CD4-positive, CD25-positive, alpha-beta regulatory T cell (primary cell): ENCODE data around the gene COL4A1. TPM values are rescaled to one million over a fixed set of nuclear protein-coding genes. Genes with fewer than 3 reads are reported as not detected.

Source experiments
- ATAC-seq, 2 donors: fragments of 150-1000 bp; cut with Tn5 transposase; one replicate each; pipeline ENCODE4 v1.10.0; 2021; ENCODE audit warnings: low read depth in 2 of 2, moderate number of reproducible peaks in 2 of 2, moderate library complexity in 1 of 2
- DNase-seq, 3 donors: peaks; one replicate each; pipeline versions ENCODE4 v3.0.0 to v3.0.0-alpha.2; 2012 to 2022; ENCODE audit warnings: mixed read lengths in 1 of 3
- H3K27ac ChIP-seq: one replicate; pipeline ENCODE4 v1.7.0; 2013; ENCODE audit warnings: mild to moderate bottlenecking, low read length; ENCODE audit not compliant: insufficient read depth, poor library complexity, severe bottlenecking
- H3K27me3 ChIP-seq: one replicate; pipeline ENCODE4 v1.7.0; 2013; ENCODE audit warnings: low read length; ENCODE audit not compliant: control insufficient read depth, insufficient read depth
- H3K36me3 ChIP-seq: one replicate; pipeline ENCODE4 v1.7.0; 2013; ENCODE audit warnings: mild to moderate bottlenecking, low read length, moderate library complexity; ENCODE audit not compliant: control insufficient read depth, insufficient read depth
- H3K4me1 ChIP-seq: 2 replicates; pipeline ENCODE4 v1.7.0; 2013; ENCODE audit warnings: mild to moderate bottlenecking, low read length; ENCODE audit not compliant: insufficient read depth, control insufficient read depth, poor library complexity, severe bottlenecking
- H3K4me3 ChIP-seq: one replicate; pipeline ENCODE4 v1.7.0; 2013; ENCODE audit warnings: low read depth, mild to moderate bottlenecking, low read length, moderate library complexity
- H3K9me3 ChIP-seq, 2 experiments: 1 replicate in 1 of 2; 2 replicates in 1 of 2; pipeline ENCODE4 v1.7.0; 2013; ENCODE audit warnings: low read length in 2 of 2, mild to moderate bottlenecking in 1 of 2, moderate library complexity in 1 of 2; ENCODE audit not compliant: control insufficient read depth in 2 of 2
- H3K27ac Mint-ChIP-seq, 3 donors: one replicate each; pipeline ENCODE4 v1.8.0; 2020 to 2022; ENCODE audit warnings: mild to moderate bottlenecking in 3 of 3, mixed read lengths in 3 of 3, moderate library complexity in 2 of 3
- H3K27me3 Mint-ChIP-seq: one replicate; pipeline ENCODE4 v1.8.0; 2022; ENCODE audit warnings: mild to moderate bottlenecking, mixed read lengths
- H3K36me3 Mint-ChIP-seq: one replicate; pipeline ENCODE4 v1.8.0; 2020; ENCODE audit warnings: mixed read lengths
- H3K4me1 Mint-ChIP-seq, 4 donors: one replicate each; pipeline ENCODE4 v1.8.0; 2020 to 2022; ENCODE audit warnings: mixed read lengths in 4 of 4, mild to moderate bottlenecking in 1 of 4
- H3K4me3 Mint-ChIP-seq, 4 donors: one replicate each; pipeline ENCODE4 v1.8.0; 2020 to 2022; ENCODE audit warnings: mild to moderate bottlenecking in 4 of 4, mixed read lengths in 4 of 4, moderate library complexity in 3 of 4
- H3K9me3 Mint-ChIP-seq, 7 donors: one replicate each; pipeline ENCODE4 v1.8.0; 2020 to 2022; ENCODE audit warnings: mixed read lengths in 7 of 7, mild to moderate bottlenecking in 3 of 7, moderate library complexity in 2 of 7
- polyA plus RNA-seq, 4 donors: library from polyadenylated mRNA; unstranded; fragments of 300-500 nt; fragmentation: Illumina TruSeq; gene quantifications; one replicate each; pipeline ENCODE4 v1.2.3, GENCODE V29; 2021
- total RNA-seq: library from RNA; stranded (reverse); gene quantifications from one replicate; pipeline ENCODE4 v1.2.3, GENCODE V29; 2022

COL4A1 gene
- total and polyA plus RNA-seq, 5 donors from 2014 or later = not detected

DNA sequence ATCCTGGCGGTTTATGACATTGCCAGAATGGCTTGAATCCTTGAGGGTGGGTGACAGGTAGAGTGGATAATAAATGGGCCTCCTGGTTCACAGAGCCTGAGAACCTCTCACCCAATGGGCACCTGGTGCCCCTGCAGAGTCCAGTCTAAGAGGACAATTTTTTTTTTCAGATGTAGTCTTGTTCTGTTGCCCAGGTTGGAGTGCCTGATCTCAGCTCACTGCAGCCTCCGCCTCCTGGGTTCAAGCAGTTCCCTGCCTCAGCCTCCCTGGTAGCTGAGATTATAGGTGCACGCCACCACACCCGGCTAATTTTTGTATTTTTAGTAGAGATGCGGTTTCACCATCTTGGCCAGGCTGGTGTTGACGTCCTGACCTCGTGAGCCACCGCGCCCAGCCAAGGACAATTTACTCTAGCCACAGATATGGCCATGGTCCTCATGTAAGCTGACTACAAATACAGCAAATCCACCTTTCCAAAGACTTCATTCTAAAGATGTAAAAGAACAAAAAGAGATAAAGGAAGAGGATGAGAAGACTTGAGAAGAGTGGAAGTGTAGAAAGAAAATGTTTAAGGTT lies 33.1 kb upstream of the COL4A1 start:
- H3K27me3 Mint-ChIP-seq = peaks cover 19% of the 10 kb centered on the region
- peaks cover 5 to 33% (median 12%) of the 10 kb centered on the region in 4 donors for H3K4me1 Mint-ChIP-seq
- no peak for ATAC-seq
- H3K9me3 Mint-ChIP-seq = peaks cover 0 to 4% (median 0%) of the 10 kb centered on the region in 7 donors
- Histone ChIP-seq H3K4me1 (peaks cover 4% of the 10 kb centered on the region), H3K27me3 (no peaks in the 10 kb centered on the region), H3K9me3 (no peaks in the 10 kb centered on the region), H3K36me3 (no peaks in the 10 kb centered on the region), H3K4me3 (peak overlapping the region; percentile 13), H3K27ac (no peak overlapping the region)
- no peaks in the 10 kb centered on the region for H3K36me3 Mint-ChIP-seq
- peak overlapping the region; percentile 70 to 93 (median 93) for H3K27ac Mint-ChIP-seq
- peak overlapping the region in 3 of 4 donors; percentile 21 to 84 (median 73) for H3K4me3 Mint-ChIP-seq
- no peak for DNase-seq

DNA sequence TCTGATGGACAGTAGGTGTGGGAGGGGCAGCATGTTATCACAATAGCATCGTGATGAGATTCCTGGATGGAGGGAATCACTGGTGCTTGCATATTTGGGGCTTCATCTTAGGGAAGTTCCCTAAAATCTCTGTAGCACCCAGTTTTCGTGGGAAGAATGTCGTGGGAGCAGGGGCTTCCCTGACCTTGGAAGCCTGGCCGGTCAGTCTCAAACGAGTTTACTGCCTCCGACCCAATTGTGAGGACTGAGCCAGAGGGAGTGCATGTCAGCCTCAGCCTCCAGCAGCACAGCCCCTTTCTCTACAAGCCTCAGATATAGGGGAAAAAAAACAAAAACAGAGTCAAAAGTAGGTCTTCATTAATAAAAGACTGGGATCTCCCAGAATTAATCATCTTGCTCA lies 32.3 kb upstream of the COL4A1 start:
- Histone ChIP-seq H3K36me3 (no peaks in the 10 kb centered on the region), H3K27me3 (no peaks in the 10 kb centered on the region), H3K27ac (no peak overlapping the region), H3K9me3 (no peaks in the 10 kb centered on the region), H3K4me3 (no peak overlapping the region), H3K4me1 (peaks cover 4% of the 10 kb centered on the region)
- no peaks in the 10 kb centered on the region for H3K36me3 Mint-ChIP-seq
- no peak for DNase-seq
- peak overlapping the region in 1 of 4 donors; percentile 28 for H3K4me3 Mint-ChIP-seq
- peaks cover 5 to 33% (median 12%) of the 10 kb centered on the region in 4 donors for H3K4me1 Mint-ChIP-seq
- peaks cover 0 to 7% (median 0%) of the 10 kb centered on the region in 7 donors for H3K9me3 Mint-ChIP-seq
- ATAC-seq = no peak
- H3K27me3 Mint-ChIP-seq = peaks cover 13% of the 10 kb centered on the region
- H3K27ac Mint-ChIP-seq = peak overlapping the region in 2 of 3 donors; percentile 35 to 46

DNA sequence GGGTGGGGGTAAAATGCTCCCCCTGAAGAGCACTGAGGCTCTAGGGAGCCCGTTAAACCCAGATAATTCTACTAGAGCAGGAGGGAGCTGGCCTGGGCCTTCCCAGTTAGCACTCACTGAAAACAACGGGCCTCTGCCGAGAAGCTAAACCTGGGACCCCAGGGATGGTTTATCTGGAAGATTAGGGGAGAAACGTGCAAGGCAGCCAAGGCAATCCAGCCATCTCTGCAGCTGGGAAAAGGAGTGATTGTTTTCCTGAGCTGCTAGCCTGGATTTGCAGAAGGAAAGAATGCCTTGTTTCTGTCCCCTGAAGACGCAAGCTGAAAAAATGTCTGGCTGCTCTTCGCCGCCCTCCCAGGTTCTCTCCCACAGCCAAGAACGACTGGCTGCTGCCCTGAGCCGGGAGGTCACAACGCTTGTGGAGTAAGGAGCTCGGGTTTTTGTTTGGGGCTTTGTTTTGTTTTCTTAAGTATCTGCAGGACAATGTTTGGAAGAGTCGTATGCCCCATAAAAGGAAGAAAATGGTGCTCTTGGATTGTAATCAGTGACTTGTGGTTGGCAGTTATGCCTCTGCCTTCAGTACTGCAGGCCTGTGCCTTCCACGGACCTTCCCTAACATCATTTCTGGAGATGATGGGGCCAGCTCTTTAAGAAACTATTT lies 31.6 kb upstream of the COL4A1 start:
- Histone ChIP-seq H3K9me3 (no peaks in the 10 kb centered on the region), H3K36me3 (no peaks in the 10 kb centered on the region), H3K4me1 (peaks cover 4% of the 10 kb centered on the region), H3K27me3 (no peaks in the 10 kb centered on the region), H3K4me3 (no peak overlapping the region), H3K27ac (no peak overlapping the region)
- Mint-ChIP-seq H3K27me3 (peaks cover 13% of the 10 kb centered on the region), H3K4me1 (peaks cover 5 to 33% (median 12%) of the 10 kb centered on the region in 4 donors), H3K36me3 (no peaks in the 10 kb centered on the region), H3K27ac (peak overlapping the region in 2 of 3 donors; percentile 35 to 46), H3K9me3 (peaks cover 0 to 5% (median 0%) of the 10 kb centered on the region in 7 donors), H3K4me3 (no peak overlapping the region)
- ATAC-seq = no peak
- no peak for DNase-seq

DNA sequence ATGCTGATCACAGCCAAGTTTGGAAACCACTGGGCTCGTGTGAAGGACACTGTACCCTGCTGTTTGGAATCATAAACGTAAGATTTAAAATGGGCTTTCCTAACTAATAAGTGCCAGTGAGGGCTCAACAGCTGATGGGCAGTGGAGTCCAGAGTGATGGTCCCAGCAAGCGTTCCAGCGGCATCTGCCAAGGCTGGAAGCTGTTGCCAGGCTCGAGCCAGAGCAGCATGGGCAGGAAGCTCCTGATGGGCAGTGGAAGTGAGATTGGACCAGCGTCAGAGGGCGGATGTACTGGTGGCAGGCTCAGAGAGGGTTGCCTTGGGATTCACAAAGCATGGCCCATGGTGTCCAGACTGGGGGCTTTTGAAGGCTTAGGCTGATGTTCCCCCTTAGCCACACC lies 30.3 kb upstream of the COL4A1 start:
- Histone ChIP-seq H3K4me1 (peaks cover 4% of the 10 kb centered on the region), H3K27ac (no peak overlapping the region), H3K4me3 (no peak overlapping the region), H3K36me3 (no peaks in the 10 kb centered on the region), H3K27me3 (no peaks in the 10 kb centered on the region), H3K9me3 (no peaks in the 10 kb centered on the region)
- Mint-ChIP-seq H3K27ac (no peak overlapping the region), H3K9me3 (peaks cover 0 to 5% (median 0%) of the 10 kb centered on the region in 7 donors), H3K4me3 (no peak overlapping the region), H3K36me3 (no peaks in the 10 kb centered on the region), H3K4me1 (peaks cover 5 to 33% (median 12%) of the 10 kb centered on the region in 4 donors), H3K27me3 (peaks cover 11% of the 10 kb centered on the region)
- ATAC-seq (no peak), DNase-seq (no peak)

DNA sequence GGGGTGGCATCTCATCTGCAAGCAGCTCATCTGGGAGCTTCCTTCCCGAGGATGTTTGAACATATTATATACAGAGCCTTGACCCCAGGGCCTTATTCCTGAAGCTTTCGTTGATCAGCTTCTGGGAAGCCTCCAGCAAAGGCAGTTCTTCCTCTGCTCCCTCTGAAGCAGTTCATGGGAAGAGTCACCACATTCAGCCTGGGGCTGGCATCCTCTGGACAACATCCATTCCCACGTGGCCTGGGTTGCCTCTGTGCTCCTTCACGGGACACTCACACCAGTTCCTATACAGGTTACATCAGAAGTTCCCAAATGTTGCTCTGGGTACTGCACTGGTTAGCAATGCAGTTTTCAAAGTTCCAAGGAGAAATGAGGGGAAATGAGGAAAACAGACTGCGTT lies 29.7 kb upstream of the COL4A1 start:
- Histone ChIP-seq H3K4me3 (no peak overlapping the region), H3K27ac (no peak overlapping the region), H3K27me3 (no peaks in the 10 kb centered on the region), H3K4me1 (peaks cover 4% of the 10 kb centered on the region), H3K9me3 (no peaks in the 10 kb centered on the region), H3K36me3 (no peaks in the 10 kb centered on the region)
- ATAC-seq (no peak), DNase-seq (no peak)
- Mint-ChIP-seq H3K4me3 (no peak overlapping the region), H3K36me3 (no peaks in the 10 kb centered on the region), H3K4me1 (peaks cover 5 to 30% (median 12%) of the 10 kb centered on the region in 4 donors), H3K27me3 (peaks cover 6% of the 10 kb centered on the region), H3K9me3 (peaks cover 0 to 5% (median 0%) of the 10 kb centered on the region in 7 donors), H3K27ac (no peak overlapping the region)

DNA sequence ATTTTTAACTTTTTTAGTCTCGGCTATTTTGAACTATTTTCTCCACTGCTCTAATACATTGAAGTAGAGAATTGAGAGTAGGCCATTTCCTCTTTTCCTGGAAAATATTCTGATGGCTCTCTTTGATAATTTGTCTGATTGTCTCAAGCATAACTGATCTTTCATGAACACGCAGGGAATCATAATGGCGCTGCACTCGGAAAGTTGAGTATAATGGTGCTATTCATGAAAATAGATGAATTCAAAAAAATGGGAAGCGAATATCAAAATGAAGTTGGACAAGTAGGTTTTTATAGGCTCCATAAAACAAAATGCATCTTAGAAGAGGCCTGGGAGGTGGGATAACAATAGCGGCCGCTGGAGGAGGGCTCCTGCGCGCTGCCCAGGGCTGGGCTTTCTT lies 29.2 kb upstream of the COL4A1 start:
- Mint-ChIP-seq H3K27me3 (peaks cover 5% of the 10 kb centered on the region), H3K4me3 (no peak overlapping the region), H3K36me3 (no peaks in the 10 kb centered on the region), H3K27ac (no peak overlapping the region), H3K9me3 (peaks cover 0 to 6% (median 0%) of the 10 kb centered on the region in 7 donors), H3K4me1 (peaks cover 5 to 25% (median 9%) of the 10 kb centered on the region in 4 donors)
- DNase-seq (no peak), ATAC-seq (no peak)
- H3K4me1 ChIP-seq = peaks cover 4% of the 10 kb centered on the region
- H3K27me3 ChIP-seq = no peaks in the 10 kb centered on the region
- no peaks in the 10 kb centered on the region for H3K36me3 ChIP-seq
- H3K4me3 ChIP-seq = no peak overlapping the region
- H3K9me3 ChIP-seq = no peaks in the 10 kb centered on the region
- H3K27ac ChIP-seq = no peak overlapping the region

DNA sequence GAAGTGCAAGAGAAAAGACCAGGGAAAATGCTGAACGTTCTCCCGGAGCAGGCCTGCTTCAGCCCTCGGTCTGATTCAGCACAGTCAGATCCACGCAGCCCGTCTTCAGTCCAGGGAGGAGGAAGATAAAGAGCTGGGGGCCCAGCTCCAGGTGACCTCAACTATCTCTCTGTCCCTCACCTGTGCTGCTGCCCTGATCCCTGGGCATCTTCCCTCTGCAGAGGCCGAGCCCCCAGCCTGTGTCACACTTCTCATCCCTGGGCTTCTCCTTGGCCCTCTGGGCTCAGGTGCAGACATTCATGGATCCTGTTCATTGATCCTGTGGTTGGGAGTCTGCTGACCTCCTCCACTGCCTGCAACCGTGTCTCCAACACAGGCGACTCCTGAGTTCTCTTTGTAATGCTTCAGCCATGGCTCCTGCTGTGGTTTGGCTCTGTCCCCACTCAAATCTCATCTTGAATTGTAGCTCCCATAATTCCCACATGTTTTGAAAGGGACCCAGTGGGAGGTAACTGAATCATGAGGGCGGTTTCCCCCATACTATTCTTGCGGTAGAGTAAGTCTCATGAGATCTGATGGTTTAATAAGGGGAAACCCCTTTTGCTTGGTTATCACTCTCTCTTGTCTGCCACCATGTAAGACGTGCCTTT lies 28.0 kb upstream of the COL4A1 start:
- Mint-ChIP-seq H3K27ac (no peak overlapping the region), H3K4me3 (no peak overlapping the region), H3K36me3 (no peaks in the 10 kb centered on the region), H3K9me3 (peaks cover 0 to 10% (median 0%) of the 10 kb centered on the region in 7 donors), H3K4me1 (peaks cover 0 to 13% (median 0%) of the 10 kb centered on the region in 4 donors), H3K27me3 (peaks cover under 1% of the 10 kb centered on the region)
- ATAC-seq = no peak
- DNase-seq = no peak
- H3K27ac ChIP-seq = no peak overlapping the region
- H3K9me3 ChIP-seq = no peaks in the 10 kb centered on the region
- H3K4me3 ChIP-seq = no peak overlapping the region
- no peaks in the 10 kb centered on the region for H3K27me3 ChIP-seq
- H3K4me1 ChIP-seq = no peaks in the 10 kb centered on the region
- H3K36me3 ChIP-seq = no peaks in the 10 kb centered on the region
